CD4-positive, alpha-beta T cell treated with Interleukin-17A for 4 hours (primary cell): ENCODE results near the gene UMAD1.

Experiments
- DNase-seq: peaks from one replicate; pipeline ENCODE4 v3.0.0-alpha.2; 2020; ENCODE audit warnings: mixed read lengths

Gene UMAD1

GRCh38 chr7:7907306-7907705 lies 266.8 kb downstream of the UMAD1 start:
- no peak for DNase-seq

- no peak for DNase-seq
Measured at GRCh38 chr7:7908622-7909145, 268.1 kb downstream of the UMAD1 start.

- no peak for DNase-seq
Measured at GRCh38 chr7:7909376-7909775, 268.8 kb downstream of the UMAD1 start.

- DNase-seq, result no peak
Measured at GRCh38 chr7:7911369-7912123, 271.0 kb downstream of the UMAD1 start.

- no peak for DNase-seq
Measured at GRCh38 chr7:7912937-7913336, 272.4 kb downstream of the UMAD1 start.

- no peak for DNase-seq
Measured at GRCh38 chr7:7913504-7913903, 273.0 kb downstream of the UMAD1 start.

GRCh38 chr7:7914547-7914946 lies 274.0 kb downstream of the UMAD1 start:
- no peak for DNase-seq

GRCh38 chr7:7916064-7916463 lies 275.5 kb downstream of the UMAD1 start:
- DNase-seq, result no peak

- no peak for DNase-seq
Measured at GRCh38 chr7:7917593-7917992, 277.0 kb downstream of the UMAD1 start.

- DNase-seq, result no peak
Measured at GRCh38 chr7:7918736-7919448, 278.3 kb downstream of the UMAD1 start.

- DNase-seq, result no peak
Measured at GRCh38 chr7:7919449-7919945, 278.9 kb downstream of the UMAD1 start.

GRCh38 chr7:7920056-7920455 lies 279.5 kb downstream of the UMAD1 start:
- no peak for DNase-seq

- DNase-seq, result no peak
Measured at GRCh38 chr7:7920481-7920880, 279.9 kb downstream of the UMAD1 start.

- DNase-seq, result no peak
Measured at GRCh38 chr7:7921830-7922229, 281.3 kb downstream of the UMAD1 start.

GRCh38 chr7:7922684-7923385 lies 282.3 kb downstream of the UMAD1 start:
- DNase-seq, result no peak

GRCh38 chr7:7923818-7924217 lies 283.3 kb downstream of the UMAD1 start:
- no peak for DNase-seq

- no peak for DNase-seq
Measured at GRCh38 chr7:7924303-7924702, 283.8 kb downstream of the UMAD1 start.
